Stimulated activated naive CD8-positive, alpha-beta T cell treated with anti-CD3 and anti-CD28 coated beads, Interleukin-15, amount 100 ng/mL, for 72 hours (primary cell): ENCODE measurements around the gene DEPDC5.

Experiments
- ATAC-seq: fragments of 150-1000 bp; cut with Tn5 transposase; 2 replicates; pipeline ENCODE4 v1.10.0; 2021; ENCODE audit warnings: mild to moderate bottlenecking, moderate library complexity
- DNase-seq, 2 donors: peaks; one replicate each; pipeline ENCODE4 v3.0.0; 2021 to 2022
- H3K27ac Mint-ChIP-seq, 2 donors: one replicate each; pipeline ENCODE4 v1.8.0; 2022; ENCODE audit warnings: mild to moderate bottlenecking in 2 of 2, mixed read lengths in 2 of 2, moderate library complexity in 2 of 2
- H3K27me3 Mint-ChIP-seq: one replicate; pipeline ENCODE4 v1.8.0; 2022; ENCODE audit warnings: mixed read lengths
- H3K4me1 Mint-ChIP-seq: one replicate; pipeline ENCODE4 v1.8.0; 2022; ENCODE audit warnings: mild to moderate bottlenecking, mixed read lengths
- H3K4me3 Mint-ChIP-seq, 2 donors: one replicate each; pipeline ENCODE4 v1.8.0; 2022; ENCODE audit warnings: mild to moderate bottlenecking in 2 of 2, mixed read lengths in 2 of 2, moderate library complexity in 1 of 2
- H3K9me3 Mint-ChIP-seq, 2 donors: one replicate each; pipeline ENCODE4 v1.8.0; 2022; ENCODE audit warnings: mixed read lengths in 2 of 2

The DEPDC5 gene

GRCh38 chr22:31846161-31847115 is 92.6 kb downstream of the DEPDC5 start:
- DNase-seq (no peak), ATAC-seq (no peak)
- Mint-ChIP-seq H3K27ac (no peak overlapping the region), H3K9me3 (no peaks in the 10 kb centered on the region), H3K4me1 (no peaks in the 10 kb centered on the region), H3K27me3 (no peaks in the 10 kb centered on the region), H3K4me3 (no peak overlapping the region)

GRCh38 chr22:31848411-31848810 is 94.6 kb downstream of the DEPDC5 start:
- ATAC-seq (no peak), DNase-seq (no peak)
- no peaks in the 10 kb centered on the region for H3K27me3 Mint-ChIP-seq
- H3K4me1 Mint-ChIP-seq: no peaks in the 10 kb centered on the region
- no peak overlapping the region for H3K4me3 Mint-ChIP-seq
- H3K9me3 Mint-ChIP-seq: no peaks in the 10 kb centered on the region
- H3K27ac Mint-ChIP-seq: no peak overlapping the region

GRCh38 chr22:31850135-31850534 is 96.3 kb downstream of the DEPDC5 start:
- no peaks in the 10 kb centered on the region for H3K9me3 Mint-ChIP-seq
- no peak overlapping the region for H3K27ac Mint-ChIP-seq
- H3K27me3 Mint-ChIP-seq: no peaks in the 10 kb centered on the region
- ATAC-seq (no peak), DNase-seq (no peak)
- H3K4me1 Mint-ChIP-seq: no peaks in the 10 kb centered on the region
- no peak overlapping the region for H3K4me3 Mint-ChIP-seq

- DNase-seq (no peak), ATAC-seq (no peak)
- no peaks in the 10 kb centered on the region for H3K9me3 Mint-ChIP-seq
- no peak overlapping the region for H3K4me3 Mint-ChIP-seq
- no peaks in the 10 kb centered on the region for H3K27me3 Mint-ChIP-seq
- H3K27ac Mint-ChIP-seq: peak overlapping the region in 1 of 2 donors; percentile 31
- H3K4me1 Mint-ChIP-seq: no peaks in the 10 kb centered on the region
Observed at GRCh38 chr22:31852691-31853421, 99.0 kb downstream of the DEPDC5 start.

- H3K27ac Mint-ChIP-seq: no peak overlapping the region
- DNase-seq (no peak), ATAC-seq (no peak)
- no peak overlapping the region for H3K4me3 Mint-ChIP-seq
- no peaks in the 10 kb centered on the region for H3K9me3 Mint-ChIP-seq
- no peaks in the 10 kb centered on the region for H3K4me1 Mint-ChIP-seq
- H3K27me3 Mint-ChIP-seq: no peaks in the 10 kb centered on the region
Observed at GRCh38 chr22:31853736-31854495, 100.1 kb downstream of the DEPDC5 start.

GRCh38 chr22:31857247-31857646 is 103.4 kb downstream of the DEPDC5 start:
- H3K4me1 Mint-ChIP-seq: peaks cover 6% of the 10 kb centered on the region
- H3K27ac Mint-ChIP-seq: no peak overlapping the region
- H3K27me3 Mint-ChIP-seq: no peaks in the 10 kb centered on the region
- DNase-seq (no peak), ATAC-seq (no peak)
- H3K9me3 Mint-ChIP-seq: no peaks in the 10 kb centered on the region
- no peak overlapping the region for H3K4me3 Mint-ChIP-seq

- Mint-ChIP-seq H3K9me3 (no peaks in the 10 kb centered on the region), H3K4me1 (peaks cover 6% of the 10 kb centered on the region), H3K4me3 (no peak overlapping the region), H3K27me3 (no peaks in the 10 kb centered on the region), H3K27ac (no peak overlapping the region)
- DNase-seq (no peak), ATAC-seq (no peak)
Observed at GRCh38 chr22:31861226-31861840, 107.5 kb downstream of the DEPDC5 start.

GRCh38 chr22:31866918-31867317 is 113.1 kb downstream of the DEPDC5 start:
- Mint-ChIP-seq H3K9me3 (no peaks in the 10 kb centered on the region), H3K4me1 (peaks cover 10% of the 10 kb centered on the region), H3K27me3 (no peaks in the 10 kb centered on the region), H3K27ac (no peak overlapping the region), H3K4me3 (no peak overlapping the region)
- ATAC-seq (no peak), DNase-seq (no peak)

GRCh38 chr22:31867386-31868153 is 113.8 kb downstream of the DEPDC5 start:
- no peak for ATAC-seq
- no peak for DNase-seq
- Mint-ChIP-seq H3K4me3 (no peak overlapping the region), H3K9me3 (no peaks in the 10 kb centered on the region), H3K27me3 (no peaks in the 10 kb centered on the region), H3K27ac (no peak overlapping the region), H3K4me1 (peaks cover 10% of the 10 kb centered on the region)

- H3K4me3 Mint-ChIP-seq: no peak overlapping the region
- peaks cover 10% of the 10 kb centered on the region for H3K4me1 Mint-ChIP-seq
- no peaks in the 10 kb centered on the region for H3K27me3 Mint-ChIP-seq
- no peak overlapping the region for H3K27ac Mint-ChIP-seq
- H3K9me3 Mint-ChIP-seq: no peaks in the 10 kb centered on the region
- ATAC-seq (no peak), DNase-seq (no peak)
Observed at GRCh38 chr22:31869739-31870138, 115.9 kb downstream of the DEPDC5 start.

- no peaks in the 10 kb centered on the region for H3K9me3 Mint-ChIP-seq
- ATAC-seq (no peak), DNase-seq (no peak)
- no peak overlapping the region for H3K27ac Mint-ChIP-seq
- H3K4me3 Mint-ChIP-seq: no peak overlapping the region
- peaks cover 12% of the 10 kb centered on the region for H3K4me1 Mint-ChIP-seq
- no peaks in the 10 kb centered on the region for H3K27me3 Mint-ChIP-seq
Observed at GRCh38 chr22:31870890-31871289, 117.1 kb downstream of the DEPDC5 start.

- Mint-ChIP-seq H3K27me3 (no peaks in the 10 kb centered on the region), H3K4me1 (peaks cover 17% of the 10 kb centered on the region), H3K9me3 (no peaks in the 10 kb centered on the region), H3K27ac (peak overlapping the region in 1 of 2 donors; percentile 27), H3K4me3 (no peak overlapping the region)
- no peak for DNase-seq
- no peak for ATAC-seq
Observed at GRCh38 chr22:31871480-31871879, 117.7 kb downstream of the DEPDC5 start.

GRCh38 chr22:31872209-31872608 is 118.4 kb downstream of the DEPDC5 start:
- no peak for ATAC-seq
- no peaks in the 10 kb centered on the region for H3K27me3 Mint-ChIP-seq
- no peaks in the 10 kb centered on the region for H3K9me3 Mint-ChIP-seq
- H3K4me3 Mint-ChIP-seq: no peak overlapping the region
- peaks cover 17% of the 10 kb centered on the region for H3K4me1 Mint-ChIP-seq
- H3K27ac Mint-ChIP-seq: no peak overlapping the region
- no peak for DNase-seq

GRCh38 chr22:31874821-31875220 is 121.0 kb downstream of the DEPDC5 start:
- no peak overlapping the region for H3K27ac Mint-ChIP-seq
- no peak overlapping the region for H3K4me3 Mint-ChIP-seq
- ATAC-seq: no peak
- DNase-seq: no peak
- no peaks in the 10 kb centered on the region for H3K9me3 Mint-ChIP-seq
- peaks cover 11% of the 10 kb centered on the region for H3K4me1 Mint-ChIP-seq
- H3K27me3 Mint-ChIP-seq: no peaks in the 10 kb centered on the region
